K562 (cell line): ENCODE data around the gene BRSK1. TPM values are rescaled to one million over a fixed set of nuclear protein-coding genes. Genes with fewer than 3 reads are reported as not detected.

Experiments used
- ATF4 ChIP-seq: fragments of 450-650 bp; formaldehyde crosslinking; IDR thresholded peaks from 2 replicates; pipeline ENCODE4 v1.4.0; 2022; ENCODE audit warnings: mild to moderate bottlenecking, moderate library complexity
- CCNT2 ChIP-seq: IDR thresholded peaks from 2 replicates; pipeline ENCODE4 v1.6.1; 2011; ENCODE audit warnings: borderline replicate concordance, low read depth, mild to moderate bottlenecking, moderate library complexity, mixed read lengths, low read length; ENCODE audit not compliant: insufficient read length; ENCODE audit errors: extremely low read depth
- CREM ChIP-seq: IDR thresholded peaks from 2 replicates; pipeline ENCODE4 v1.6.1; 2014; ENCODE audit warnings: antibody characterized with exemption, low read depth
- CTCF ChIP-seq, 3 experiments: IDR thresholded peaks in 2 of 3; conservative IDR thresholded peaks in 1 of 3; 2 replicates each; pipeline ENCODE4 v1.5.1; 2011 to 2012; ENCODE audit warnings: low read length in 3 of 3, mild to moderate bottlenecking in 3 of 3, control low read depth in 2 of 3, improper control_type of control experiment in 1 of 3, inconsistent platforms in 1 of 3, low read depth in 1 of 3, mixed read lengths in 1 of 3, moderate library complexity in 1 of 3; ENCODE audit not compliant: insufficient read depth in 2 of 3
- FOXK1 ChIP-seq: sonication (generic); formaldehyde crosslinking; IDR thresholded peaks from 2 replicates; pipeline ENCODE4 v1.8.0; 2022; ENCODE audit warnings: missing genetic modification reagents, mild to moderate bottlenecking, borderline replicate concordance
- HNRNPL ChIP-seq: fragments of 200-400 bp; formaldehyde crosslinking; IDR thresholded peaks from 2 replicates; pipeline ENCODE4 v1.6.1; 2017; ENCODE audit warnings: low read depth, mild to moderate bottlenecking, low read length
- PHB2 ChIP-seq: fragments of 450-650 bp; IDR thresholded peaks from 2 replicates; pipeline ENCODE4 v1.6.1; 2017; ENCODE audit warnings: low read depth
- SMARCA4 ChIP-seq: fragments of 450-650 bp; IDR thresholded peaks from 2 replicates; pipeline ENCODE4 v1.6.1; 2016
- SMARCB1 ChIP-seq: IDR thresholded peaks from 2 replicates; pipeline ENCODE4 v1.6.1; 2011; ENCODE audit warnings: improper control_type of control experiment, low read depth; ENCODE audit not compliant: insufficient read length
- SNRNP70 ChIP-seq: fragments of 200-400 bp; formaldehyde crosslinking; optimal IDR thresholded peaks from 2 replicates; pipeline ENCODE3; 2017; ENCODE audit warnings: low read depth, low read length
- TRIM24 ChIP-seq, 2 experiments: fragments of 450-650 bp; IDR thresholded peaks; 2 replicates each; pipeline ENCODE4 v1.6.1; 2016
- ZBTB1 ChIP-seq: sonication (generic); formaldehyde crosslinking; IDR thresholded peaks from 2 replicates; pipeline ENCODE4 v1.8.1; 2023; ENCODE audit warnings: missing genetic modification reagents, low read depth, mild to moderate bottlenecking, borderline replicate concordance
- ZBTB7A ChIP-seq: IDR thresholded peaks from 2 replicates; pipeline ENCODE4 v1.6.1; 2011; ENCODE audit warnings: low read depth, mild to moderate bottlenecking, low read length, moderate library complexity, borderline replicate concordance; ENCODE audit not compliant: control insufficient read depth
- ZNF561 ChIP-seq: fragments of 450-650 bp; formaldehyde crosslinking; conservative IDR thresholded peaks from 2 replicates; pipeline ENCODE4 v1.4.0; 2020; ENCODE audit warnings: mild to moderate bottlenecking, moderate library complexity
- ZNF699 ChIP-seq: fragments of 250-450 bp; sonication (Bioruptor Pico); IDR thresholded peaks from 2 replicates; pipeline ENCODE4 v1.8.0; 2021; ENCODE audit warnings: mild to moderate bottlenecking, moderate library complexity; ENCODE audit not compliant: insufficient replicate concordance
- ZNF780A ChIP-seq: fragments of 250-450 bp; sonication (Bioruptor Pico); IDR thresholded peaks from 2 replicates; pipeline ENCODE4 v1.5.0; 2021; ENCODE audit warnings: mild to moderate bottlenecking
- polyA plus RNA-seq, 8 experiments: library from polyadenylated mRNA; depleted of rRNA in 4 of 8; stranded (reverse) in 5 of 8; unstranded in 3 of 8; fragments of >200 nt; fragmentation: Nextera tagmentation in 2 of 8; fragmentation: Illumina TruSeq in 1 of 8; extraction: Ambion mirVana in 2 of 8; extraction: Trizol in 1 of 8; gene quantifications; 2 replicates each; pipeline versions ENCODE4 v1.2.1 to v1.2.3, GENCODE V29; 2011 to 2014; ENCODE audit warnings: inconsistent platforms in 1 of 8, missing spikeins in 1 of 8
- total RNA-seq, 7 experiments: library from RNA; depleted of rRNA in 6 of 7; stranded (reverse); fragments of >200 nt in 6 of 7; fragmentation: Illumina TruSeq in 2 of 7; extraction: Trizol in 2 of 7; gene quantifications; 2 replicates each; pipeline versions ENCODE4 v1.2.1 to v1.2.3, GENCODE V29; 2011 to 2021; ENCODE audit warnings: low replicate concordance in 1 of 7
- TF ChIP-seq, protein P1 (sequence below): fragments of 250-450 bp; sonication (Bioruptor Pico); IDR thresholded peaks from 2 replicates; pipeline ENCODE4 v1.8.0; 2022; ENCODE audit warnings: inconsistent platforms
- TF ChIP-seq, protein P2 (sequence below): sonication (generic); formaldehyde crosslinking; IDR thresholded peaks from 2 replicates; pipeline ENCODE4 v1.8.0; 2022; ENCODE audit warnings: mild to moderate bottlenecking, missing genetic modification reagents
- TF ChIP-seq, protein P3 (sequence below): fragments of 450-650 bp; conservative IDR thresholded peaks from 2 replicates; pipeline ENCODE4 v1.6.1; 2016; ENCODE audit warnings: missing genetic modification characterization, low read depth, mild to moderate bottlenecking, control low read depth, missing compliant biosample characterization

Gene BRSK1
- total and polyA plus RNA-seq, 9 of the 15 experiments (the other 6 are each of a cell fraction or from before 2014, with no cell fraction given): 1.7 to 9.3 (median 3.8) TPM; not detected in 2

GRCh38 chr19:55340784-55341147 is 57.0 kb downstream of the BRSK1 start (continued):
- TF ChIP-seq, protein P1, sequence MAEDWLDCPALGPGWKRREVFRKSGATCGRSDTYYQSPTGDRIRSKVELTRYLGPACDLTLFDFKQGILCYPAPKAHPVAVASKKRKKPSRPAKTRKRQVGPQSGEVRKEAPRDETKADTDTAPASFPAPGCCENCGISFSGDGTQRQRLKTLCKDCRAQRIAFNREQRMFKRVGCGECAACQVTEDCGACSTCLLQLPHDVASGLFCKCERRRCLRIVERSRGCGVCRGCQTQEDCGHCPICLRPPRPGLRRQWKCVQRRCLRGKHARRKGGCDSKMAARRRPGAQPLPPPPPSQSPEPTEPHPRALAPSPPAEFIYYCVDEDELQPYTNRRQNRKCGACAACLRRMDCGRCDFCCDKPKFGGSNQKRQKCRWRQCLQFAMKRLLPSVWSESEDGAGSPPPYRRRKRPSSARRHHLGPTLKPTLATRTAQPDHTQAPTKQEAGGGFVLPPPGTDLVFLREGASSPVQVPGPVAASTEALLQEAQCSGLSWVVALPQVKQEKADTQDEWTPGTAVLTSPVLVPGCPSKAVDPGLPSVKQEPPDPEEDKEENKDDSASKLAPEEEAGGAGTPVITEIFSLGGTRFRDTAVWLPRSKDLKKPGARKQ (CRISPR knock-in tag): no peak
- TF ChIP-seq CREM (0 out of 2 replicates have a peak, but pooled peaks have one; percentile 3), TRIM24 (IDR thresholded peaks at IDR 0.05) (no peak), PHB2 (no peak), SMARCB1 (no peak), SMARCA4 (0 out of 2 replicates have a peak, but pooled peaks have one; percentile 25), ZNF561 (CRISPR knock-in tag) (no peak), ZBTB7A (peak; percentile 85), ATF4 (CRISPR knock-in tag) (no peak), ZNF780A (CRISPR knock-in tag) (no peak), ZNF699 (CRISPR knock-in tag) (no peak), CTCF (IDR thresholded peaks at IDR 0.05 in 2 of 3, conservative IDR thresholded peaks at IDR 0.05 in 1 of 3; ENCODE audit: insufficient read depth in 2 of 3, low read depth in 1 of 3, low read length in 3 of 3) (peak in 2 of 3 experiments; percentile 37 to 52; a peak in 3 of 6 replicates), SNRNP70 (no peak), ZBTB1 (CRISPR knock-in tag) (0 out of 2 replicates have a peak, but pooled peaks have one; percentile 53), CCNT2 (no peak), HNRNPL (no peak), FOXK1 (CRISPR knock-in tag) (no peak)
- TF ChIP-seq, protein P2, sequence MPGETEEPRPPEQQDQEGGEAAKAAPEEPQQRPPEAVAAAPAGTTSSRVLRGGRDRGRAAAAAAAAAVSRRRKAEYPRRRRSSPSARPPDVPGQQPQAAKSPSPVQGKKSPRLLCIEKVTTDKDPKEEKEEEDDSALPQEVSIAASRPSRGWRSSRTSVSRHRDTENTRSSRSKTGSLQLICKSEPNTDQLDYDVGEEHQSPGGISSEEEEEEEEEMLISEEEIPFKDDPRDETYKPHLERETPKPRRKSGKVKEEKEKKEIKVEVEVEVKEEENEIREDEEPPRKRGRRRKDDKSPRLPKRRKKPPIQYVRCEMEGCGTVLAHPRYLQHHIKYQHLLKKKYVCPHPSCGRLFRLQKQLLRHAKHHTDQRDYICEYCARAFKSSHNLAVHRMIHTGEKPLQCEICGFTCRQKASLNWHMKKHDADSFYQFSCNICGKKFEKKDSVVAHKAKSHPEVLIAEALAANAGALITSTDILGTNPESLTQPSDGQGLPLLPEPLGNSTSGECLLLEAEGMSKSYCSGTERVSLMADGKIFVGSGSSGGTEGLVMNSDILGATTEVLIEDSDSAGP: no peak
- TF ChIP-seq, protein P3, sequence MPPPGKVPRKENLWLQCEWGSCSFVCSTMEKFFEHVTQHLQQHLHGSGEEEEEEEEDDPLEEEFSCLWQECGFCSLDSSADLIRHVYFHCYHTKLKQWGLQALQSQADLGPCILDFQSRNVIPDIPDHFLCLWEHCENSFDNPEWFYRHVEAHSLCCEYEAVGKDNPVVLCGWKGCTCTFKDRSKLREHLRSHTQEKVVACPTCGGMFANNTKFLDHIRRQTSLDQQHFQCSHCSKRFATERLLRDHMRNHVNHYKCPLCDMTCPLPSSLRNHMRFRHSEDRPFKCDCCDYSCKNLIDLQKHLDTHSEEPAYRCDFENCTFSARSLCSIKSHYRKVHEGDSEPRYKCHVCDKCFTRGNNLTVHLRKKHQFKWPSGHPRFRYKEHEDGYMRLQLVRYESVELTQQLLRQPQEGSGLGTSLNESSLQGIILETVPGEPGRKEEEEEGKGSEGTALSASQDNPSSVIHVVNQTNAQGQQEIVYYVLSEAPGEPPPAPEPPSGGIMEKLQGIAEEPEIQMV: no peak
